Vagina (tissue), 2 donors: Measurements from ENCODE around the gene ZNF487.

Experiments used
- POLR2A ChIP-seq, 2 donors: fragments of 450-650 bp; IDR thresholded peaks; one replicate each; pipeline ENCODE4 v1.6.1; 2017; ENCODE audit warnings: antibody characterized with exemption in 2 of 2, mild to moderate bottlenecking in 2 of 2, moderate library complexity in 2 of 2
- POLR2AphosphoS5 ChIP-seq, 2 donors: sonication (generic); formaldehyde crosslinking; IDR thresholded peaks; one replicate each; pipeline ENCODE4 v1.9.0; 2017; ENCODE audit warnings: antibody characterized with exemption in 2 of 2, mild to moderate bottlenecking in 2 of 2, low read depth in 1 of 2; ENCODE audit not compliant: insufficient read depth in 1 of 2
- TF ChIP-seq, protein P1 (sequence below), 3 experiments: fragments of 450-650 bp in 2 of 3; fragments of 200-600 bp in 1 of 3; sonication (generic) in 1 of 3; IDR thresholded peaks; one replicate each; pipeline ENCODE4 v1.5.1; 2017 to 2019; ENCODE audit warnings: antibody characterized with exemption in 3 of 3, mild to moderate bottlenecking in 2 of 3, moderate library complexity in 2 of 3

DNA sequence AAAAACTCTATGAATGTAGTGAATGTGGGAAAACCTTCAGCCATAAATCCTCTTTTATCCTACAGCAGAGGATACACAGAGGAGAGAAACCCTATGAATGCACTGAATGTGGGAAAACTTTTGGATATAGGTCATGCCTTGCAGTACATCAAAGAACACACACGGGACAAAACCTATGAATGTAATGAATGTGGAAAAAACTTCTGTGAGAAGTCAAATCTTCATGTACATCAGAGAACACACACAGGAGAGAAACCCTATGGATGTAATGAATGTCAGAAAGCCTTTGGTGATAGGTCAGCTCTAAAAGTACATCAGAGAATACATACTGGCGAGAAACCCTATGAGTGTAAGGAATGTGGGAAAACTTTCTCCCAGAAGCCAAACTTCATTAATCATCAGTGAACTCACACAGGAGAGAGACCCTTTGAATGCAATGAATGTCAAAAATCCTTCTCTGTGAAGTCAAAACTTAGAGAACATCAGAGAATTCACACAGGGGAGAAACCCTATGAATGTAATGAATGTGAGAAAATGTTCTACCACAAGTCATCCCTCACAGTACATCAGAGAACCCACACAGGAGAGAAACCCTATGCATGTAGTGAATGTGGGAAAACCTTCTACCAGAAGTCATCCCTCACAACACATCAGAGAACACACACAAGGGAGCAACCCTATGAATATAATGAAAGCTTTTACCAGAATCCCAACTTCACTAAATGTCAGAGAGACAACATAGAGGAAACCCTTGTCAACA is 45.6 kb downstream of the ZNF487 start:
- TF ChIP-seq, protein P1, sequence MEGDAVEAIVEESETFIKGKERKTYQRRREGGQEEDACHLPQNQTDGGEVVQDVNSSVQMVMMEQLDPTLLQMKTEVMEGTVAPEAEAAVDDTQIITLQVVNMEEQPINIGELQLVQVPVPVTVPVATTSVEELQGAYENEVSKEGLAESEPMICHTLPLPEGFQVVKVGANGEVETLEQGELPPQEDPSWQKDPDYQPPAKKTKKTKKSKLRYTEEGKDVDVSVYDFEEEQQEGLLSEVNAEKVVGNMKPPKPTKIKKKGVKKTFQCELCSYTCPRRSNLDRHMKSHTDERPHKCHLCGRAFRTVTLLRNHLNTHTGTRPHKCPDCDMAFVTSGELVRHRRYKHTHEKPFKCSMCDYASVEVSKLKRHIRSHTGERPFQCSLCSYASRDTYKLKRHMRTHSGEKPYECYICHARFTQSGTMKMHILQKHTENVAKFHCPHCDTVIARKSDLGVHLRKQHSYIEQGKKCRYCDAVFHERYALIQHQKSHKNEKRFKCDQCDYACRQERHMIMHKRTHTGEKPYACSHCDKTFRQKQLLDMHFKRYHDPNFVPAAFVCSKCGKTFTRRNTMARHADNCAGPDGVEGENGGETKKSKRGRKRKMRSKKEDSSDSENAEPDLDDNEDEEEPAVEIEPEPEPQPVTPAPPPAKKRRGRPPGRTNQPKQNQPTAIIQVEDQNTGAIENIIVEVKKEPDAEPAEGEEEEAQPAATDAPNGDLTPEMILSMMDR (IDR thresholded peaks at IDR 0.05): no peak
- TF ChIP-seq POLR2A (IDR thresholded peaks at IDR 0.05): no peak
- TF ChIP-seq POLR2AphosphoS5 (IDR thresholded peaks at IDR 0.05; ENCODE audit: insufficient read depth in 1 of 2, low read depth in 1 of 2): no peak
